Fibroblast of lung (primary cell): ENCODE results near the gene ARHGEF7. TPM values are rescaled to one million over a fixed set of nuclear protein-coding genes. Genes with fewer than 3 reads are reported as not detected.

ENCODE experiments used
- DNase-seq, 2 donors: peaks; one replicate each; pipeline versions ENCODE4 v3.0.0 to v3.0.0-alpha.2; 2010; ENCODE audit warnings: low read depth in 2 of 2
- H2AFZ ChIP-seq: 2 replicates; pipeline ENCODE4 v1.5.1; 2012; ENCODE audit warnings: low read length, control low read depth, inconsistent platforms
- H3K27ac ChIP-seq: 2 replicates; pipeline ENCODE4 v1.5.1; 2011; ENCODE audit warnings: low read length, control low read depth; ENCODE audit not compliant: insufficient read depth
- H3K27me3 ChIP-seq: 2 replicates; pipeline ENCODE4 v1.5.1; 2011; ENCODE audit warnings: mild to moderate bottlenecking, low read length; ENCODE audit not compliant: control insufficient read depth, insufficient read depth
- H3K36me3 ChIP-seq: 2 replicates; pipeline ENCODE4 v1.5.1; 2011; ENCODE audit warnings: low read length; ENCODE audit not compliant: control insufficient read depth, insufficient read depth
- H3K4me1 ChIP-seq: 2 replicates; pipeline ENCODE4 v1.5.1; 2011; ENCODE audit warnings: low read length; ENCODE audit not compliant: control insufficient read depth, insufficient read depth; ENCODE audit errors: extremely low read depth
- H3K4me2 ChIP-seq: 2 replicates; pipeline ENCODE4 v1.5.1; 2011; ENCODE audit warnings: low read length, control low read depth; ENCODE audit not compliant: insufficient read depth; ENCODE audit errors: extremely low read depth
- H3K4me3 ChIP-seq, 4 experiments: fragments of 200-600 bp in 1 of 4; sonication (generic) in 1 of 4; replicated peaks in 1 of 4; 2 replicates each; pipeline ENCODE4 v1.5.1; 2011 to 2016; ENCODE audit warnings: low read length in 4 of 4, low read depth in 3 of 4, mild to moderate bottlenecking in 3 of 4, control low read depth in 2 of 4, inconsistent platforms in 1 of 4, mixed read lengths in 1 of 4; ENCODE audit not compliant: insufficient read depth in 1 of 4; ENCODE audit errors: control extremely low read depth in 1 of 4
- H3K79me2 ChIP-seq: 2 replicates; pipeline ENCODE4 v1.5.1; 2012; ENCODE audit warnings: mild to moderate bottlenecking, low read length, inconsistent platforms; ENCODE audit not compliant: control insufficient read depth, insufficient read depth
- H3K9ac ChIP-seq: 2 replicates; pipeline ENCODE4 v1.5.1; 2011; ENCODE audit warnings: mild to moderate bottlenecking, low read length, control low read depth; ENCODE audit not compliant: insufficient read depth
- H3K9me3 ChIP-seq: 2 replicates; pipeline ENCODE4 v1.5.1; 2012; ENCODE audit warnings: low read depth, low read length; ENCODE audit not compliant: control insufficient read depth, insufficient read depth
- H4K20me1 ChIP-seq: 2 replicates; pipeline ENCODE4 v1.5.1; 2011; ENCODE audit warnings: low read length; ENCODE audit not compliant: control insufficient read depth, insufficient read depth; ENCODE audit errors: extremely low read depth
- CTCF ChIP-seq, 2 donors: IDR thresholded peaks in 1 of 2; conservative IDR thresholded peaks in 1 of 2; 1 replicate in 1 of 2; 2 replicates in 1 of 2; pipeline ENCODE4 v1.5.1; 2011 to 2012; ENCODE audit warnings: low read length in 2 of 2, control low read depth in 1 of 2, inconsistent platforms in 1 of 2, low read depth in 1 of 2, mild to moderate bottlenecking in 1 of 2
- EZH2 ChIP-seq: IDR thresholded peaks from 2 replicates; pipeline ENCODE4 v1.5.1; 2012; ENCODE audit warnings: low read length, control low read depth, mild to moderate bottlenecking; ENCODE audit errors: missing control alignments
- polyA plus RNA-seq, 2 donors: library from polyadenylated mRNA; depleted of rRNA in 1 of 2; stranded (reverse) in 1 of 2; unstranded in 1 of 2; fragments of >200 nt; gene quantifications; 2 replicates each; pipeline ENCODE4 v1.2.1, GENCODE V29; 2011 to 2012; ENCODE audit warnings: missing spikeins in 1 of 2
- total RNA-seq: library from RNA; depleted of rRNA; stranded (reverse); fragments of >200 nt; gene quantifications from 2 replicates; pipeline ENCODE4 v1.2.1, GENCODE V29; 2014

The ARHGEF7 gene
- total and polyA plus RNA-seq, 2 donors (not counting 1 experiment from before 2014, with no cell fraction given): 29.1 to 42.8 TPM

GRCh38 chr13:111171629-111172028 is 56.5 kb downstream of the ARHGEF7 start:
- Histone ChIP-seq H3K79me2 (peaks cover 68% of the 10 kb centered on the region), H3K4me2 (no peak overlapping the region), H2AFZ (no peak overlapping the region), H3K27ac (no peak overlapping the region), H3K9ac (no peak overlapping the region), H3K27me3 (no peaks in the 10 kb centered on the region), H3K4me1 (no peaks in the 10 kb centered on the region), H3K9me3 (no peaks in the 10 kb centered on the region), H4K20me1 (no peaks in the 10 kb centered on the region), H3K36me3 (peaks cover 2% of the 10 kb centered on the region), H3K4me3 (no peak overlapping the region)
- TF ChIP-seq EZH2: no peak
- no peak for TF ChIP-seq CTCF (conservative IDR thresholded peaks at IDR 0.05 in 1 of 2, IDR thresholded peaks at IDR 0.05 in 1 of 2; ENCODE audit: low read depth in 1 of 2, low read length in 2 of 2)
- no peak for DNase-seq

- no peak for DNase-seq
- H3K27ac ChIP-seq: no peak overlapping the region
- no peak overlapping the region for H3K4me2 ChIP-seq
- H4K20me1 ChIP-seq: no peaks in the 10 kb centered on the region
- no peak overlapping the region for H3K4me3 ChIP-seq
- no peak overlapping the region for H2AFZ ChIP-seq
- H3K9ac ChIP-seq: no peak overlapping the region
- H3K27me3 ChIP-seq: no peaks in the 10 kb centered on the region
- H3K9me3 ChIP-seq: no peaks in the 10 kb centered on the region
- no peak for TF ChIP-seq EZH2
- TF ChIP-seq CTCF (conservative IDR thresholded peaks at IDR 0.05 in 1 of 2, IDR thresholded peaks at IDR 0.05 in 1 of 2; ENCODE audit: low read depth in 1 of 2, low read length in 2 of 2): no peak
- H3K79me2 ChIP-seq: peaks cover 56% of the 10 kb centered on the region
- H3K4me1 ChIP-seq: peaks cover 4% of the 10 kb centered on the region
- peaks cover 1% of the 10 kb centered on the region for H3K36me3 ChIP-seq
Measured at GRCh38 chr13:111174377-111175114, 59.4 kb downstream of the ARHGEF7 start.

GRCh38 chr13:111175372-111175771 is 60.3 kb downstream of the ARHGEF7 start:
- Histone ChIP-seq H4K20me1 (no peaks in the 10 kb centered on the region), H3K4me2 (no peak overlapping the region), H3K4me1 (peaks cover 4% of the 10 kb centered on the region), H3K9ac (no peak overlapping the region), H3K27me3 (no peaks in the 10 kb centered on the region), H3K36me3 (peaks cover 1% of the 10 kb centered on the region), H3K79me2 (peaks cover 58% of the 10 kb centered on the region), H2AFZ (no peak overlapping the region), H3K9me3 (no peaks in the 10 kb centered on the region), H3K4me3 (no peak overlapping the region), H3K27ac (no peak overlapping the region)
- TF ChIP-seq CTCF (conservative IDR thresholded peaks at IDR 0.05 in 1 of 2, IDR thresholded peaks at IDR 0.05 in 1 of 2; ENCODE audit: low read depth in 1 of 2, low read length in 2 of 2) (no peak), EZH2 (no peak)
- no peak for DNase-seq
